Neural crest cell (in vitro differentiated cells): ENCODE data around the gene CCDC57. TPM values are rescaled to one million over a fixed set of nuclear protein-coding genes. Genes with fewer than 3 reads are reported as not detected.
A peak's percentile ranks its signal among the peaks of the same experiment; 100 is the strongest.

Experiments
- DNase-seq: peaks from one replicate; pipeline ENCODE4 v3.0.0; 2021; ENCODE audit warnings: low read depth, mixed read lengths, low spot score
- H3K27ac Mint-ChIP-seq: one replicate; pipeline ENCODE4 v1.8.0; 2021; ENCODE audit warnings: mild to moderate bottlenecking, mixed read lengths; ENCODE audit not compliant: unreplicated experiment
- H3K27me3 Mint-ChIP-seq: 2 replicates; pipeline ENCODE4 v1.8.0; 2021; ENCODE audit warnings: low read depth, mild to moderate bottlenecking, mixed read lengths
- H3K36me3 Mint-ChIP-seq: 2 replicates; pipeline ENCODE4 v1.8.0; 2021; ENCODE audit warnings: low read depth, mild to moderate bottlenecking, mixed read lengths
- H3K4me1 Mint-ChIP-seq: 2 replicates; pipeline ENCODE4 v1.8.0; 2021; ENCODE audit warnings: mixed read lengths
- H3K4me3 Mint-ChIP-seq: one replicate; pipeline ENCODE4 v1.8.0; 2021; ENCODE audit warnings: mild to moderate bottlenecking, mixed read lengths
- H3K9me3 Mint-ChIP-seq: 2 replicates; pipeline ENCODE4 v1.8.0; 2021; ENCODE audit warnings: mixed read lengths
- CTCF ChIP-seq: fragments of 200-600 bp; sonication (generic); conservative IDR thresholded peaks from 2 replicates; pipeline ENCODE4 v1.5.0; 2021; ENCODE audit warnings: antibody characterized with exemption, mild to moderate bottlenecking
- total RNA-seq: library from RNA; stranded (reverse); gene quantifications from 2 replicates; pipeline ENCODE4 v1.2.1, GENCODE V29; 2021

Gene CCDC57
- total RNA-seq, 1 donor from 2014 or later: 47.5 TPM

DNA sequence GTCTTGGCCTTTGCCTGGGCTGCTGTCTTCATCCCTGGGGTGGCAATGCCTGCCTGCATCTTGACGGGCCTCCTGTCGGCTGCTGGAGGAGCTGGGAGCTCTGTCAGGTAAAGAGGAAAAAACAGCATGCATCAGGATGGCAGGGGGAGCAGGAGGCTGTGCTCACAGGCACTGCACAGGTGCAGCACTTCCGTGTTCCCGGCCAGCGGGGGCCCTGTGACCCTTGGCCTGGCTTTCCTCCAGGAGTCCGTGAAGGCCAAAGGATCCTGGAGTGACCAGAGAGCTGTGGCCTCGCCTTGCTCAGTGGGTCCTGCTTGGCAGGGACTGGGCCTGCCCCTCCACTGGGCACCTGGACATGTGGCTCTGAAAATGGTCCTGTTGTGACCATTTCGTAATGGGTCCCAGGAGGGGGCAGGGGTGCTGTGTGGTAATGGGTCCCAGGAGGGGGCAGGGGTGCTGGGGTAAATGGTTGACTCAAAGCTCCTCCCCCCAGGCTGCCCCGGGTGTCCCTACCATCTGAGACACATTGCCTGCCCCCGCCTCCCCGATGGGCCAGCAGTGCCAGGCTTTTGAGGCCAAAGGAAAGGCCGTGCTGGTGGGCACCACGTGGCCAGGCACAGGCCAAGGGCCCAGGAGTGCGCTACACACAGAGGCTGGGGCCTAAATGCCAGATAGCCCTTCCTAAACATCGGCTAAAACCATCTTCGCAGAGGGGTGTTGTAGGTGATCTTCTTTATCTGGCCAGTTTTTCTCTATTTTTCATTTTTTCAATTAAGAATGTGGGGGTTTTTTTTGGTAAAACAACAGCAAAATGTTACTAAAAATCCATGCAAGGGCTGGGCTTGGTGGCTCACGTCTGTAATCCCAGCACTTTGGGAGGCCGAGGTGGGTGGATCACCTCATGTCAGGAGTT lies 110.6 kb downstream of the CCDC57 start:
- H3K36me3 Mint-ChIP-seq: no peaks in the 10 kb centered on the region
- no peaks in the 10 kb centered on the region for H3K9me3 Mint-ChIP-seq
- peaks cover 7% of the 10 kb centered on the region for H3K27me3 Mint-ChIP-seq
- H3K4me1 Mint-ChIP-seq: peaks cover 43% of the 10 kb centered on the region
- H3K27ac Mint-ChIP-seq: peak overlapping the region; percentile 19
- no peak for TF ChIP-seq CTCF
- H3K4me3 Mint-ChIP-seq: peak overlapping the region; percentile 86
- no peak for DNase-seq

GRCh38 chr17:82101301-82101715 lies 111.3 kb downstream of the CCDC57 start:
- Mint-ChIP-seq H3K4me3 (peak overlapping the region; percentile 61), H3K27ac (no peak overlapping the region), H3K36me3 (no peaks in the 10 kb centered on the region), H3K9me3 (no peaks in the 10 kb centered on the region), H3K4me1 (peaks cover 38% of the 10 kb centered on the region), H3K27me3 (peaks cover 6% of the 10 kb centered on the region)
- no peak for TF ChIP-seq CTCF
- DNase-seq: no peak

GRCh38 chr17:82100502-82101298 lies 111.9 kb downstream of the CCDC57 start:
- H3K4me1 Mint-ChIP-seq: peaks cover 37% of the 10 kb centered on the region
- H3K27me3 Mint-ChIP-seq: peaks cover 3% of the 10 kb centered on the region
- H3K36me3 Mint-ChIP-seq: no peaks in the 10 kb centered on the region
- no peak overlapping the region for H3K27ac Mint-ChIP-seq
- TF ChIP-seq CTCF: no peak
- DNase-seq: no peak
- no peaks in the 10 kb centered on the region for H3K9me3 Mint-ChIP-seq
- peak overlapping the region; percentile 81 for H3K4me3 Mint-ChIP-seq

DNA sequence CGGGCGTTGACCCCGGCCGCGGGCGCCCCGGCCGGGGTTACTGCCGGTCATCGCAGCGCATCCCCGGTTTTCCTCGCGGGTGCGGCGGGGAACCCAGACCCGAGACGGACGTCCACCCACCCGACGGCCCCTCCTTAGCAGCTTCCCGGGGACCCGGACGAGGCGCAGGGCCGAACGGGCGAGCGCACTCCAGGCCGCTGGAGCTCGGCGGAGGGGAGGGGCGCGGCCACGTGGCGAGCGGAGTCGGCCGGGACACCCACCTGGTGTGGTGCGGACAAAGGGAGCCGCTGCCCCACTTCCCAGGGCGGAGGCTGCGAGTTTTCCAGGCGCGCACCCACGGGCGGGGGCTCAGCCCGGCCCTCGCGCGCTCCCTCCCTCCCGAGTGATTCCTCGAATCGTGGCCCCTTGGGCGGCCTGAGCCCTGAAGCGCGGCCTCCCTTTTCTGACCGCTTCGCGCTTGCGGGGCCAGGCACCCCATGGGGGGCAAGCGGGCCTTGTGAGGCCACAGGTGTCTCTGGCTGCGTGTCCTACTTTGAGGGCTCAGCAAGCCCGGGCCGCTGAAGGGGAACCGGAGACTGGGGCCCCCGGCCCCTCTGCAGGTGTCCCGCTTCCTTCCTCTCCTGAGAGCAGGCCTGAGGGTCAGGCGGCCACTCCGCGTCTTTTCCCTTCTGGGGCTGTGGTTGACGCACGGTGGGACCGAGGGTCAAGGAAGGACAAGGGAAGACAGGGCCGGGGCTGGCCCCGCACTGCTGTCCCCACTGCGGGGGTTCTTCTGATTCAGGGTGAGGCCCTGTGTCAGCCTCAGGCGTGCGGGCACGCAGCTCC lies 113.5 kb downstream of the CCDC57 start:
- H3K27ac Mint-ChIP-seq: peak overlapping the region; percentile 27
- TF ChIP-seq CTCF: no peak
- H3K36me3 Mint-ChIP-seq: no peaks in the 10 kb centered on the region
- H3K4me1 Mint-ChIP-seq: peaks cover 31% of the 10 kb centered on the region
- H3K27me3 Mint-ChIP-seq: peaks cover 3% of the 10 kb centered on the region
- no peak for DNase-seq
- H3K9me3 Mint-ChIP-seq: no peaks in the 10 kb centered on the region
- peak overlapping the region; percentile 81 for H3K4me3 Mint-ChIP-seq
